Activated gamma-delta T cell treated with anti-CD3 and anti-CD28 coated beads, Interleukin-2, amount 50 U/mL, for 16 hours (primary cell): Measurements from ENCODE around the gene EVPLL.
"Not testable (repeated sequence)": the region's sequence is repeated elsewhere in the genome, so short reads cannot be mapped to it uniquely, and the experiment has no call there.

Source experiments
- DNase-seq: peaks from one replicate; pipeline ENCODE4 v3.0.0-alpha.2; 2020; ENCODE audit warnings: low read depth

Gene EVPLL

DNA sequence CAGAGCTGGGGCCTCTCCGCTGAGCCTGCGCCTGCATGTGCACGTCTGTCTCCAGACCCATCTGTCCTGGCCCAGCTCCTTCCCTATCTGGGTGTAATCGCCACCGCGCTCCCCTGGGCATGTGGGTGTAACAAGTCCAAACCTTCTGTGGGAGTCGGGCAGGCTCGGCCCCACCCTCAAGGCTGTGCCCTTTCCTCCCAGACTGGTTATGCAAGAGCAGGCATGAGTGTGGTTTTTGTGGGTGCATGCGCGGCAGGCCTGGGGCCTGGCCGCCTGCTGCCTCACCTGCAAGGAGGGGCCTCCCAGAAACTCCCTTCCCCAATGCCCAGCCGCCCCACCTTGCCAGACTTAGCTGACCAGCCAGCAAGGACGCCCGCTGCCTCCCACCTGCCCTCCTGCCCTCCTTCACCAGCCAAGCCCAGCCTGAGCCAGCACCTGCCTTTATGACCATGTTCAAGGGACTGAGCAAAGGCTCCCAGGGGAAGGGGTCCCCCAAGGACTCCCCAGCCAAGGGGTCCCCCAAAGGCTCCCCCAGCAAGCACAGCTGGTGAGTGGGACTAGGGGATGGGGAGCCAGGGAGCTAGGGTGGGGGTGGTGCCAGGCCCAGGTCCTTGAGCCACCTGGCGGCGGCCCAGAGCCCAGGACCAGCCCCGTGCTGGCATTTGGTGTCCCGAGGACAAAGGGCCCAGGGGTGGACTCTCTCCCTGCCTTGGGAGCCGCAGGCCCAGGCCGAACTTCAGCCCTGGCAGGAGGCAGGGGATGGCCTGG is at the start of gene EVPLL:
Gene EVPLL (plus strand): TSS at position 342 of the 768 bp plus-strand sequence. CDS start 3,160 bp downstream, outside the sequence.
- DNase-seq = no peak

DNA sequence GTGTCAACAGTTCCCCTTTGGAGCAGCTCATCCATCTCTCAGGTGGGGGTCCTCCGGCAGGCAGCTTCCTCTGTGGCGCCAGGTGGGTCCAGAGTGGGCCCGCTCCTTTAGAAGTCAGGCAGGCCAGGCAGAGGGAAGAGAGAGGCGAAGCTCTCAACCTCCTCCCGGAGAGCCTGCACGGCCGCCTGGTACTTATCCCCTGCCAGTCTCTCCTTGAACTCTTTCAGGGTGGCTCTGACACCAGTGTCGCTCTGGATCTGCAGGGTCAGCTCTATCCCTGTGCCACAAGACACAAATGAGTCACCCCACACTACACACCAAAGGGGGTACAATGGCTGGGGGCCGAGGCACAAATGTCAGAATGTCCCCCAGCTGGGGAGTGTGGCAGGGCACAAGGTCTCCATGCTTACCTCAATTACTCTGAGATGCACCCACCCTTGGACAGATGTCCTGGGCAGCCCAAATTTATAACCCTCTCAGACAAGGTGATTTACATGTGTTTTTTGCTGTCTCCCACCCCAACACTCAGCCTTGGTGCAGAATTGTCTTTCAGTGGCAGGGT is 48.9 kb upstream of the EVPLL start:
- DNase-seq = no peak

DNA sequence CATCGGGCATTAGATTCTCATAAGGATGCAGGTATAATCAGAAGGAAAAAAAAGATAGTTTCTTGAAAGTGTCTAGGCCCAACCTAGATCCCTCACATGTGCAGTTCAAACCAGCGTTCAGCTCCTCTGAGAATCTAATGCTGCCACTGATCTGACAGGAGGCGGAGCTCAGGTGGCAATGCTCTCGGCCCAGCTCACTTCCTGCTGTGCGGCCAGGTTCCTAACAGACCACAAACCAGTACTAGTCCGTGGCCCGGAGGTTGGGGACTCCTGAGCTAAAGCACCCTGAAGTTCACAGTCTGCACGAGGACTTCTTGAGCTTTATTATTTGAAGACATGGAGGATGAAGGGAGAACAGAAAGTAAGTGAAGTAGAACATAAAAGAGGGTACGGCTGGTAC is 45.7 kb upstream of the EVPLL start:
- DNase-seq = no peak

DNA sequence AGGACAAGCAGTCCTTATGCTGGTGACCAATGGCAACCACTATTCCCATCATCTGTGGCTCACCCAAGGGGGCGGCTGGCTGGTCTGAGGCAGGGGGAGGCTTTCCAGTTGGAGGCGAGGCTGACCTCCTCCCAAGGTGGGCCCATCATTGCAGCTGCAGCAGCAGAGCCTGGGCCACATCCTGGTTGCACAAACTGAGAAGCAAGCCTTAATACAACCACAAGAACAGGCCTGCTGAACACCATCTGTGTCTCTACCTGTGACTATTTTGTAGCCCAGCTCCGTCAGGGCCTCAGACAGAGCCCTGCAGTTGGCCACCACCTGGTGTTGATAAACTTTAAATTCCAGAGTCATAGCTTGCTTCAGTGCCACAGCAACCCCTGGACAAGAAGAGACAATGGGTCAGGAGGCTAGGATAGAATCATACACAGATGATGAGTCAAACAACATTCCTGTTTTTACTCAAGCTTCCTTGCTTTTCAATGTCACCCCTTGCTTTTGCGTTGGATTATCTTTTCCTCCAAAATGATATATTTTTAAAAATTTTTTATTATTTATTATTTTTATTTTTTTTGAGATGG is 44.6 kb upstream of the EVPLL start:
- DNase-seq = no peak

DNA sequence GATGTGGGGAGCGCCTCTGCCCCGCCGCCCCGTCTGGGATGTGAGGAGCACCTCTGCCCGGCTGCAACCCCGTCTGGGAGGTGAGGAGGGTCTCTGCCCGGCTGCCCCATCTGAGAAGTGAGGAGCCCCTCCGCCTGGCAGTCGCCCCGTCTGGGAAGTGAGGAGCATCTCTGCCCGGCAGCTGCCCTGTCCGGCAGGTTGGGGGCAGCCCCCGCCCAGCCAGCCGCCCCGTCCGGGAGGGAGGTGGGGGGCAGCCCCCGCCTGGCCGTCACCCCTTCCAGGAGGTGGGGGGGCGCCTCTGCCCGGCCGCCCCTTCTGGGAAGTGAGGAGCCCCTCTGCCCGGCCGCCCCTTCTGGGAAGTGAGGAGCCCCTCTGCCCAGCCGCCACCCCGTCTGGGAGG is 39.4 kb upstream of the EVPLL start:
- not testable (repeated sequence) for DNase-seq

DNA sequence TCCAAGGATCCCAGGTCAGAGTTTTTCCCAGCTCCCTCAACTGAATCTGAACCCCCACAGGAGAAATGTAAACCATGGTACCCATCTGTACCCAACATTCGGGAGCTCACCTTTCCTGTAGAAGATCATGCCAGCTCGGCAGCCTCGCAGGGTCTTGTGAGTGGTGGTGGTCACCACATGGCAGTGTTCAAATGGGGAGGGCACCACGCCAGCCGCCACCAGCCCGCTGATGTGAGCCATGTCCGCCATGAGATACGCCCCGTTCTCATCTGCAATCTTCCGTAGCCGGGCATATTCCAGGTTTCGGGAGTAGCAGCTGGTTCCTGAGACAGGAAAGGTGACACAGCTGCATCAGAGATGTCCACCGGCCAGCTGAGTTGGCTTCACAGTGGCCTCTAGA is 37.6 kb upstream of the EVPLL start:
- no peak for DNase-seq

DNA sequence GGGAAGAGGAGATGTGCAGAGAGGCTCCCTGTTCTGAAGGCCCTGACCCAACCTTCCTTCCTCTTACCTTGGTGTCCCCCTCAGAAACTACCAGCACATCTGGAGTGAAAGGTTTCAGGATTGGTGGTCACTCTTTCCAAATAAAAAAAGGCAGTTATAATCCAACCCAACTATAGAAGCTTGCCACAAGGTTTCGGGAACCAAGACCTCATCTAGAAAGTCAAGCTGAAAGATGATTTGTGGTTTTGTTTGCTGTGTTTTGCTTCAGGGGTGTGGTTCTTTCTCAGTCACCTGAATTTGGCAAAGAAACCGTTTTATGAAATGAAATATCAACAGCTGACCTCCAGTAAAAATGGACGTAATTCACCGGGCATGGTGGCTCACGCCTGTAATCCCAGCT is 33.6 kb upstream of the EVPLL start:
- no peak for DNase-seq

DNA sequence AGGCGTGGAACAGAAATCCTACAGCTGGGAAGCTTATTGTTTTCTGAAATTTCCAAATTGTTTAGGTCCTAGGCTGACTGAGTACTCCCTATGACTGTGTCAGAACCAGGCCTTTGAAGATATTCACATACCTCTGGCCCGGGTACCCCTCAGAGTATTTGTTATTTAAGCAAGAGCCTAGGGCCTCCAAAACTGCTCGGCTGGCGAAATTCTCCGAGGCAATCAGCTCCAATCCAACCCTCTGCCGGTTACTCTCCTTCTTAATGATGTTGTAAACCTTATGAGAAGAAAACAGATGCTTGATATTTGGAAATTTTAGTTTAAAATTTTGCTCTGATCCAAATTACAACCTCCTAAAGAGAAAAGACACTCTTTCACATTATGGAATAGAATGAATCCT is 24.0 kb upstream of the EVPLL start:
- DNase-seq = no peak

DNA sequence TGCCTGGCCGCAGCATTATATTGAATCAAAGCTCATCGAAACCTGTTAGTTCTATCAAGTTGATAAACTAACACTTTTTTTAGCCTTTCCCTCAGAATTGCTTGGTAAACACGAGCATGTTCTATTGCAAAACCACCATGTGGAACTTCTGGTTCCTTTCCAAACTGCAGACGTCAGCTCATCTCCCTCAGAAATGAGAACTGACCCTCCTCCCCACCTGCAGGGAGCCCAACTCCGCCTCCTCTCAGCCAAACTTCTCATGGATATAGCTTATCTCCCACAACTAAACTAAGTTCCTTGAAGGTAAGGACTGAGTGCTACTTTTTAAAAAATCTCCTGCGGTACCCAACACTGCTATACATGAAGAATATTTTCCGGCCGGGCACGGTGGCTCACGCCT is 21.0 kb upstream of the EVPLL start:
- no peak for DNase-seq

DNA sequence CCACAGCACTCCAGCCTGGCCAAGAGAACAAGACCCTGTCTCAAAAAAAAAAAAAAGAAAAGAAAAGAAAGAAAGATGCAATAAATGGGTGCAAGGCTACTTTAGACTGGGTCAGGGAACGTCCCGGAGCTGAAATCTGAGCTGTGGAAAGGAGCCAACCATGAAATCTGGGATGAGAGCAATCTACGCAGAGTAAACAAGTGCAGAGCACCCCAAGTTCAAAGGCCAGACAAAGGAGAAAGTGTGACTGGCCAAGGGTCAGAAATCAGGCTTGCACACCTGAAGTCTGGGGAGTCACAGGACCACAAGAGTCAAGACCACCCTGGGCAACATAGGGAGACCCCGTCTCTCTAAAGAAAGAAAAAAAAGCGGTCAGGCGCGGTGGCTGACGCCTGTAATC is 17.1 kb upstream of the EVPLL start:
- DNase-seq = no peak

DNA sequence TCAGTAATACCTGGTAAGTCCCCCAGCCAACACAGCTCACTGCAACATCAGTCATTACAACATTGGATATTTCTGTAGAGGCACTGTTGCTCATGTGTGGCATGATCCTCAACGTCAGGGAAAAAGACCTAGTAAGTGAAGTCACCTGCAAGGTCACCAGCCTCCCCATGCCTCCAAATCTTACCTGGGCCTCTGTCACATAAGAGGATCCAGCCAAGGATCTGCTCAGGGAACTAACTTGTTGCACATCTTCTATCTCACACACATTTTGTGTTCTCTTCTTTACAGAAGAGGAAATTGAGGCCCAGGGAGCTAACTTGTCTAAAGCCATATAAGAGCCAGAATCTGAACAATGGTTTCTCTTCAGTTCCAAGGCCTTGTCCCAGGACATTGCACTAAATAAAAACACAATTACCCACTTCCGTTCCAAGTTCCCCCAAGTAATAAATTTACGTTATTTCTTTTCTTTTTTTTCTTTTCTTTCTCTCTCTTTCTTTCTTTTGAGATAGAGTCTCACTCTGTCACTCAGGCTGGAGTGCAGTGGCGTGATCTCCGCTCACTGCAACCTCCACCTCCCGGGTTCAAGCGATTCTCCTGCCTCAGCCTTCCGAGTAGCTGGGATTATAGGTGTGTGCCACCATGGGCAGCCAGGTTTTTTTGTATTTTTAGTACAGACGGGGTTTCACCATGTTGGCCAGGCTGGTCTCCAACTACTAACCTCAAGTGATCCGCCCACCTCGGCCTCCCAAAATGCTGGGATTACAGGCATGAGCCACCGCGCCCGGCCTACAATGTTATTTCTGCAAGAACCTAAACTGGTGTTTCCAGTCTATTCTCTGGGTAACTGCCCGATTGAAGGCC is 15.5 kb upstream of the EVPLL start:
- no peak for DNase-seq

DNA sequence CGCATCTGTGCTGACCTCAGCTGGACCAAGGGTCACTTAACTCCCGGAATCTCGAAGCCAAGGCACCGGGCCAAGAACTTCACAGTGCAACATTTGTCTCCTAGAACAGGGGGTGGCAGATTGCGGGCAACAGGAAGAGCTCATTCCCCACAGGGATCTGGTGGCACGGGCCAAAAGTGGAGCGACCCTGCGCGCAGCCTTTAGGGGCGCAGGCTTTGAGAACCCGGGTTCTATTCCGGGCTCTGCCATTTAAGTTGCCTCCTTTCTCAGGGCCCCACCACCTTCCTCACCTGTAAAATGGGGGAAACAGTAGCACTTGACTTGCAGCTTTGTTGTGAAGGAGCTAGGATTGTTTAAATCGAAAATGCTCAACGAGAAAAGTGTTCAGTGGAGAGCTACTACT is 14.9 kb upstream of the EVPLL start:
- no peak for DNase-seq

DNA sequence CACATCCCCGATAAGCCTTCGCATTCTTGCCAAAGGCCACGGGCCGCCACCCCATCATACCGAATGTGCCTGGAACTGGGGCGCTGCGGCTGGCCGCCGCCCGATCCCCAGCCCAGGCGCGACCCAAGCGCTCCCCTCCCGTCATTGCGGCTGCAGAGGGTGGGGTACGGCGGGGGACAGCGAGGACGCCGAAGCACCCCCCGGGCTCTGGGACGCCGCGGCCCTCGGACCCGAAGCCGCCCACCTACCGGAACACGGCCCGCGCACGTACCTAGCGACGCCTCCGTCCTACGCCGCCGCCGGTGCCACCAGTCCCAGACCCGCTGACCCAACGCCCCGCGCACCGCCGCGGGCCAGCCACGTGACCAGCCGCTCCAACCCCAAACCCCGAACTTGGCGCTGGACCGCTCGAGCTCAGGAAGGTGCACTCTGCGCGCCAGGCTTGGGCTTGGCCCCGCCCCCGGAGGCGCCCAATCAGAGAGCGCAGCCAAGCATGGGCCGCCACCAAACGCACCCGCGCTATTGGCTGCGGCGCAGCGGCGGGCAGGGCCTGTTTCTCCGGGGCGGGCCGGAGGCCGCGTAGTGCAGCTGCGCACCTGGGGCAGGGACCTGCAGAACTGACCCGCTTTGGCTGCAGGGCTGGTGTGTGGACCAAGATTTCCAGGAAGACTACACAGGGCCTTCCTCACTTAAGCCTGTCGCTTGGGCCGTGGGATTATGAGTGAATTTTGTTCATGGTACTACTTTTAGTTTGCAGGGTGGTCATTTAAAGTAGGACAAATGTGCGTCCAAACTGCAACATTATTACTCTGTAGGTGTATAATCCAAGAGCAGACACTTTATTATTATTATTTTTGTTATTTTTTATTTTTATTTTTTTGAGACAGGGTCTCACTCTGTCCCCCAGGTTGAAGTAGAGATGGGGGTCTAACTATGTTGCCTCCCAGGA is 14.2 kb upstream of the EVPLL start, which contains the start of gene SHMT1:
Gene SHMT1 (minus strand): TSS at position 450 of the 949 bp plus-strand sequence. CDS start 7,569 bp downstream, outside the sequence.
- peak; percentile 86 for DNase-seq

DNA sequence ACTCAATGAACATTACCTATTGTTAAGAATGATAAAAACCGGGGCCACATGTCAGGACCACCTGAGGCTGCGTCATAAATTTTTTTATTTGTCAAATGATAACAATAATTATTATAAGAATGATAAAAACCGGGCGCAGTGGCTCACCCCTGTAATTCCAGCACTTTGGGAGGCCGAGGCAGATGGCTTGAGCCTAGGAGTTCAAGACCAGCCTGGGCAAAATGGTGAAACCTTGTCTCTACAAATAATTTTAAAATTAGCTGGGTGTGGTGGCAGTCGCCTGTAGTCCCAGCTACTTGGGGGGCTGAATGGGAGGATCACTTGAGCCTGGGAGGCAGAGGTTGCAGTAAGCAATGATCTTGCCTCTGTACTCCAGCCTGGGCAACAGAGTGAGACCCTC is 13.4 kb upstream of the EVPLL start:
- no peak for DNase-seq

DNA sequence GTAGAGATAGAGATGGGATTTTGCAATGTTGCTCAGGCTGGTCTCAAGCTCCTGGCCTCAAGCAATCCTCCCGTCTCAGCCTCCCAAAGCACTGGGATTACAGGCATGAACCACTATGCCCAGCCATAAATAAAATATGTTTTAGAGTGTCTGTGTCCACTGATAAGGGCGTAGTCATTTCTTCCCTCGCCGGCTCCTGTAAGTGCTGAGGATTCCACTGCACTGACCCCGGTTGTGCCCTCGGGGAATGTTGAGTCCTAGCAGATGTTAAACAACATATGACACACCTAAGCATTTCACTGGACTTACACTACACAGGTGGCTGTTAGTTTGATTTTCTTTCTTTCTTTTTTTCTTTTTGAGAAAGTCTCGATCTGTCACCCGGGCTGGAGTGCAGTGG is 8.6 kb upstream of the EVPLL start:
- DNase-seq = no peak

DNA sequence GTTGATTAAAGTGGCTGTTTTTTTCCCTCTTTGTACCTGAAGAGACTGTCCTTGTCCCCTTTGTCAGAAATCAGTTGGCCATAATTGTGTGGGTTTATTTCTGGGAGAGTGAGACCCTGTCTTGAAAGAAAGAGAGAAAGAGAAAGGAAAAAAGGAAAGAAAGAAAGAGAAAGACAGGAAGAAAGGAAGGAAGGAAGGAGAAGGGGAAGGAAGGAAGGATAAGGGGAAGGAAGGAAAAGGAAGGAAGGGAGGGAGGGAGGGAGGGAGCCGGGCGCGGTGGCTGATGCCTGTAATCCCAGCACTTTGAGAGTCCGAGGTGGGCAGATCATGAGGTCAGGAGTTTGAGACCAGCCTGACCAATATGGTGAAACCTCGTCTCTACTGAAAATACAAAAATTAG is 6.8 kb upstream of the EVPLL start:
- DNase-seq = no peak

DNA sequence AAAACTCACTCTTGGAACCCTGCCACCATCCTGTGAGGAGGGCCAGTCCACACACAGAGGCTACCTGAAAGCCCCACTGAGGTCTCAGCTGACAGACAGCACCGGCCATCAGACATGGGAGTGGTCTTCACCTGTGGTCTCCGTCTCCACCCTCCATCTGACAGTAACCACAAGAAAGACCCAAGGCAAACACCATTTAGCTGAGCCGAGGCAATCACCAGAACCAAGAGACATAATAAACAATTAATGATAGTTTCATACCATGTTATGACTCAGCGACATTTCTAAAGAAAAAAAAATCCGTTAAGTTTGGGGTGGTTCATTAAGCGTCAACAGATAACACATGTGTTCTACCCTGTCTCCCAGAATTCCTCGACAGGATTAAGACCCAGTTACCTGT is 6.1 kb upstream of the EVPLL start:
- no peak for DNase-seq

DNA sequence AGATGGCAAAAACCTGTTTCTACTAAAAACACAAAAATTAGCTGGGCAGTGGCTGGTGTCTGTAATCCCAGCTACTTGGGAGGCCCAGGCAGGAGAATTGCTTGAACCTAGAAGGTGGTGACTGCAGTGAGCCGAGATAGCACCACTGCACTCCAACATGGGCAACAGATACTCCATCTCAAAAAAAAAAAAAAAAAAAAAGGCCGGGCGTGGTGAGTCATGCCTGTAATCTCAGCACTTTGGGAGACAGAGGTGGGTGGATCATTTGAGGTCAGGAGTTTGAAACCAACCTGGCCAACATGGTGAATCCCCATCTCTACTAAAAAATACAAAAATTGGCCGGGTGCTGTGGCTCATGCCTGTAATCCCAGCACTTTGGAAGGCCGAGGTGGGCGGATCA is 4.4 kb upstream of the EVPLL start:
- DNase-seq = not testable (repeated sequence)

DNA sequence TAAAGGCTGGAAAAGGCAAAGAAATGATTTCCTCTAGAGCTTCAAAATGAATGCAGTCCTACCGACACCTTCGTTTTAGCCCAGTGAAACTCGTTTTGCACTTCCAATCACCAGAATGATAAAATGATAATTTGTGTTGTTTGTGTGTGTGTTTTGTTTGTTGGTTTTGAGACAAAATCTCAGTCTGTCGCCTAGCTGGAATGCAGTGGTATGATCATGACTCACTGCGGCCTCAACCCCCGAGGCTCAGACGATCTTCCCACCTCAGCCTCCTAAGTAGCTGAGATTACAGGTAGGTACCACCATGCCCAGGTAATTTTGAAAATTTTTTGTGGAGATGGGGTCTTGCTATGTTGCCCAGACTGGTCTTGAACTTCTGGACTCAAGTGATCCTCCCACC is 3.4 kb upstream of the EVPLL start:
- no peak for DNase-seq

DNA sequence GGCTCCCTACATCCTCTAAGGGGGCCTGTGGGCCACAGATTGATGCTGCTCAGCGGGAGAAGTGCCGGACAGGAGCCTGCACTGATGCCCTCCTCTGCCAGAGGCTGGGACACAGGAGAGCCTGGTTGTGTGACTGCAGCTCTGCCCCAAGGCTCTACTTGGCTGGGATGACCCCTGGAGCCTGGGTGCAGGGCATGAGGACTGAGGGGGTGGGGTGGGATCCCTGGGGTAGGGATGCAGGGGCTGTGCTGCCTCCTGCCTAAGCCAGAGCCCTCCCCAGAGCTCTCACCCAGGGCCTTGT is 577 bp downstream of the EVPLL start:
- no peak for DNase-seq

DNA sequence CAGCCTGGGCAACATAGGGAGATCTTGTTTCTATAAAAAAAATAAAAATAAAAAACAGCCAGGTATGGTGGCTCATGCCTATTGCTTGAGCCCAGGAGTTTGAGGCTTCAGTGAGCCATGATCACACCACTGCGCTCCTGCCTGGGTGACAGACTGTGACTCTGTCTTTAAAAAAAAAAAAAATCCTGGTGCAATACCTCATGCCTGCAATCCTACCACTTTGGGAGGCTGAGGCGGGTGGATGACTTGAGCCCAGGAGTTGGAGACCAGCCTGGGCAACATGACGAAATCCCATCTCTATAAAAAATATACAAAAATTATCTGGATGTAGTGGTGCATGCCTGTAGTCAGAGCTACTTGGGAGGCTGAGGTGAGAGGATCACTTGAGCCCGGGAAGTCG is 1.0 kb downstream of the EVPLL start:
- not testable (repeated sequence) for DNase-seq
